NCI-H748 (cell line): ENCODE results near the gene BNIP1.

Source experiments
- DNase-seq: peaks from one replicate; lab custom pipeline; 2025; ENCODE audit not compliant: unreplicated experiment; lab: John Stamatoyannopoulos, UW

The BNIP1 gene

GRCh38 chr5:173163219-173163618 is 18.9 kb downstream of the BNIP1 start:
- DNase-seq: no peak

GRCh38 chr5:173165177-173166016 is 21.1 kb downstream of the BNIP1 start:
- no peak for DNase-seq

- DNase-seq: no peak
These were observed 27.8 kb downstream of the BNIP1 start for GRCh38 chr5:173172166-173172565.

- peak; percentile 49 for DNase-seq
These were observed 31.2 kb downstream of the BNIP1 start for GRCh38 chr5:173175523-173175922.

GRCh38 chr5:173178369-173178910 is 34.1 kb downstream of the BNIP1 start:
- DNase-seq: peak; percentile 87

- DNase-seq: no peak
These were observed 36.0 kb downstream of the BNIP1 start for GRCh38 chr5:173180331-173180730.

- peak; percentile 27 for DNase-seq
These were observed 42.9 kb downstream of the BNIP1 start for GRCh38 chr5:173187054-173187743.

- DNase-seq: no peak
These were observed 43.9 kb downstream of the BNIP1 start for GRCh38 chr5:173188280-173188679.

GRCh38 chr5:173191015-173191414 is 46.7 kb downstream of the BNIP1 start:
- no peak for DNase-seq

- DNase-seq: no peak
These were observed 47.2 kb downstream of the BNIP1 start for GRCh38 chr5:173191561-173191960.

- DNase-seq: no peak
These were observed 48.2 kb downstream of the BNIP1 start for GRCh38 chr5:173192561-173192960.

- DNase-seq: no peak
These were observed 52.0 kb downstream of the BNIP1 start for GRCh38 chr5:173196133-173196952.

- DNase-seq: no peak
These were observed 53.1 kb downstream of the BNIP1 start for GRCh38 chr5:173197375-173197891.

GRCh38 chr5:173198049-173198448 is 53.7 kb downstream of the BNIP1 start:
- DNase-seq: no peak

- DNase-seq: no peak
These were observed 56.0 kb downstream of the BNIP1 start for GRCh38 chr5:173200356-173200755.

GRCh38 chr5:173201636-173202265 is 57.4 kb downstream of the BNIP1 start:
- no peak for DNase-seq

- no peak for DNase-seq
These were observed 58.0 kb downstream of the BNIP1 start for GRCh38 chr5:173202266-173202875.

GRCh38 chr5:173204185-173204979 is 60.1 kb downstream of the BNIP1 start:
- peak; percentile 40 for DNase-seq

- no peak for DNase-seq
These were observed 61.6 kb downstream of the BNIP1 start for GRCh38 chr5:173205916-173206315.
